Tibial nerve (tissue), 4 donors: Measurements from ENCODE around the gene MCC.

Experiments
- EP300 ChIP-seq, 2 donors: sonication (generic); formaldehyde crosslinking; IDR thresholded peaks; one replicate each; pipeline ENCODE4 v1.6.1; 2017; ENCODE audit warnings: antibody characterized with exemption in 2 of 2, mild to moderate bottlenecking in 1 of 2
- POLR2A ChIP-seq, 2 donors: fragments of 450-650 bp; IDR thresholded peaks; one replicate each; pipeline ENCODE4 v1.6.1; 2017; ENCODE audit warnings: antibody characterized with exemption in 2 of 2, mild to moderate bottlenecking in 2 of 2, moderate library complexity in 2 of 2
- TF ChIP-seq, protein P1 (sequence below), 5 experiments: fragments of 200-600 bp in 3 of 5; fragments of 450-650 bp in 2 of 5; sonication (generic) in 3 of 5; IDR thresholded peaks; one replicate each; pipeline ENCODE4 v1.5.1; 2016 to 2019; ENCODE audit warnings: antibody characterized with exemption in 5 of 5, mild to moderate bottlenecking in 3 of 5, moderate library complexity in 2 of 5

DNA sequence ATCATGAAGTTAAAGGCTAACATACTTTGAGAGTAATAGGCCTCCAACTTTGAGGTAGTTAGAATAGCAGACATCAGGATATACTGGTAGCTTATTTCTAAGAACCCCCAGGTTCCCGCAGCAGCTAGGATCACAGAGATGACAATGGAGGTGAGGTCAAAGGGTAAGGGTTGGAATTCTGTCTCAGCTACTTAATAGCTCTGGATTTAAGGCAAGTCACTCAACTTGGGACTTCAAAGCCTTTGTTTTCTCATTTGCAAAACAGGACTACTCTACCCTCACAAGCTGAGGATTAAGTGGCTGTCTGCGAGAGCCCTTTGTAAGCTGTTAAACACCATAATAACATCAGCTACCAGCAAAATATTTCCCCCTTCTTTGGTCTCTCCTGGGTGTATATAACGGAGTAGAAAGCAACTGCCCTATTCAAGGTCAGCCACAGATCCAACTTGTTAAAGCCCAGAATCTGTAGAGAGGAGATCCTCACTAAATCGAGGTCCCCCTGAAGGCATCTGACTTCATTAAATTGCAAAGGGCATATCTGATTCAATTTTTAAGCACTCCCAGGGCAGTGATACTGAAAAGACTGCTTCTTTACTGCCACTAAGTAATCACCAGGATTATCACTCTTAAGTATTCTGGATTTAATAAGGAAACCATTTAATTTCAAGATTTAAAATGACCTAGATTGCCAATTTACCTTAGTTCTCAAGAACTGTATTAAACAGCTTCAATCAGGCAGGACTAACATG lies 407.0 kb downstream of the MCC start:
- TF ChIP-seq POLR2A (IDR thresholded peaks at IDR 0.05) (no peak), EP300 (IDR thresholded peaks at IDR 0.05) (no peak)
- TF ChIP-seq, protein P1, sequence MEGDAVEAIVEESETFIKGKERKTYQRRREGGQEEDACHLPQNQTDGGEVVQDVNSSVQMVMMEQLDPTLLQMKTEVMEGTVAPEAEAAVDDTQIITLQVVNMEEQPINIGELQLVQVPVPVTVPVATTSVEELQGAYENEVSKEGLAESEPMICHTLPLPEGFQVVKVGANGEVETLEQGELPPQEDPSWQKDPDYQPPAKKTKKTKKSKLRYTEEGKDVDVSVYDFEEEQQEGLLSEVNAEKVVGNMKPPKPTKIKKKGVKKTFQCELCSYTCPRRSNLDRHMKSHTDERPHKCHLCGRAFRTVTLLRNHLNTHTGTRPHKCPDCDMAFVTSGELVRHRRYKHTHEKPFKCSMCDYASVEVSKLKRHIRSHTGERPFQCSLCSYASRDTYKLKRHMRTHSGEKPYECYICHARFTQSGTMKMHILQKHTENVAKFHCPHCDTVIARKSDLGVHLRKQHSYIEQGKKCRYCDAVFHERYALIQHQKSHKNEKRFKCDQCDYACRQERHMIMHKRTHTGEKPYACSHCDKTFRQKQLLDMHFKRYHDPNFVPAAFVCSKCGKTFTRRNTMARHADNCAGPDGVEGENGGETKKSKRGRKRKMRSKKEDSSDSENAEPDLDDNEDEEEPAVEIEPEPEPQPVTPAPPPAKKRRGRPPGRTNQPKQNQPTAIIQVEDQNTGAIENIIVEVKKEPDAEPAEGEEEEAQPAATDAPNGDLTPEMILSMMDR (IDR thresholded peaks at IDR 0.05) = no peak
